Measurements from ENCODE around the gene ANGPTL2.

GRCh38 chr9:127059765-127060361, 62.6 kb downstream of the ANGPTL2 start:
- TF ChIP-seq CTCF (IDR thresholded peaks at IDR 0.05) (no peak), POLR2A (IDR thresholded peaks at IDR 0.05) (no peak)
